HG03565 (cell line): ENCODE measurements around the gene RPL7A.
"Not testable (repeated sequence)": the region's sequence is repeated elsewhere in the genome, so short reads cannot be mapped to it uniquely, and the experiment has no call there.

Experiments
- ATAC-seq: cut with Tn5 transposase; IDR thresholded peaks from one replicate; pipeline ENCODE4 v1.9.1; 2021; ENCODE audit warnings: mild to moderate bottlenecking, moderate library complexity; ENCODE audit not compliant: unreplicated experiment

The RPL7A gene

GRCh38 chr9:133366435-133366834 is 18.4 kb downstream of the RPL7A start:
- ATAC-seq = no peak

- no peak for ATAC-seq
Observed at GRCh38 chr9:133367221-133367620, 19.2 kb downstream of the RPL7A start.

DNA sequence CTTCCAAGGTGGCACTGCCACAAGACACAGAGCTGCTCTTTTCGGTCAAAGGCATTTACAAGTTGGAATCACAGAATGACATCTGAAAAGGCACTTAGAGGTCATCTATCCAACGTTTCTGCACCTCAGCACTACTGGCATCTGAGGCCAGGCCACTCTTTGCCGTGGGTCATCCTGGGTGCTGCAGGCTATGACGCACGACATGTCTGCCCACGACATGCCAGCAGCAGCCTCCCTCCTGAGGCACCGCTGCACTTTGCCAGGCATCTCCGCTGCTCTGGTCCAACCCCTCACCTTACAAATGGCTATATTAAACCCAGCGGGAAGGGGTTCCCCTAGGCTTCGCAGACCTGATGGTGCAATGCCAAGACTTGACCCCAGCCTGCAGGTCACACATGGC is 19.8 kb downstream of the RPL7A start:
- ATAC-seq = no peak

DNA sequence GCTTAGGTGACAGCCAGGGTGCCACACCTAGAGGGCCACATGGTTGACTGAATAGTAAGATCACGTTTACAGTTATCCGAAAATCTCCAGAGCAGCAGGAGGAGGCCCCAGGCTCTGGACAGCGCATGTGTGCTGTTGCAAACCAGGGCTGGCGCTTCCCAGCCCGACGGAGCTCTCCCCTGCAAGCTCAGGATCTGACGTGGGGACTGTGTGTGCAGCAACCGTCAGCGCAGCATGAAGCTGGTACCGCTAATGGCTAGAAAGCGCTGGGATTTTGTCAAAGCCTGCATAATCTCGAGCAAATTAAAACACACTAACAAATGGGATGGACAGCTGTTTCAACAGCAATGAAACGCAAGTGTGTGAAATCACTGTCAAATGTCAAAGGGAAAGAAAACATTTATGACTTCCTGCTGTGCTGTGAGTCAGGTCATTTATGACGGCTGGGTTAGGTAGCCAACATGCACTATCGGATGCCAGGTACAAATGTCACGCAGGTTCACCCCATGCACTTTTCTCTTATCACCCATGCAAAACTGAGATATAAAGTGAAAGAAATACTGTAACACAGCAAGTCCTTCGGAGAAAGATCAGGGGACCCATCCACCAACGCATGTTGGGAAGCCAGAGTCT is 20.3 kb downstream of the RPL7A start:
- no peak for ATAC-seq

DNA sequence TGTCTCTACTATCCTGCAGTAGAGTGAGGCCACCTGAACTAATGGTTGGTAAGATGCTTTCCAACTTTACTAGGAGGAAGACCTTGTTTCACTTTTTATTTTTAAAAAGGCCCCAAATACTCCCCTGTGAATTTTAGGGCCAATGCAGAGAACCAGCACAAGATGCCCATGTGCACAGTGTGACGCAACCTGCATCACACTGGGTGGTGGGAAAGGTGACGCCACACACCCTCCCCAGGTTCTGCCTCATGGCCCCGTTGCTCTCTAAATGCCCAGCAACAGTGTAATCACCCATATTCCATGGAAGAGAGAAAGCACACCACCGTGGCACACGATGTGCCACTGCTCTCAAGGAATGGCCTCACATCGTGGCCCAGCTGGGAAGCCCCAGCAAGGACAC is 21.4 kb downstream of the RPL7A start:
- no peak for ATAC-seq

DNA sequence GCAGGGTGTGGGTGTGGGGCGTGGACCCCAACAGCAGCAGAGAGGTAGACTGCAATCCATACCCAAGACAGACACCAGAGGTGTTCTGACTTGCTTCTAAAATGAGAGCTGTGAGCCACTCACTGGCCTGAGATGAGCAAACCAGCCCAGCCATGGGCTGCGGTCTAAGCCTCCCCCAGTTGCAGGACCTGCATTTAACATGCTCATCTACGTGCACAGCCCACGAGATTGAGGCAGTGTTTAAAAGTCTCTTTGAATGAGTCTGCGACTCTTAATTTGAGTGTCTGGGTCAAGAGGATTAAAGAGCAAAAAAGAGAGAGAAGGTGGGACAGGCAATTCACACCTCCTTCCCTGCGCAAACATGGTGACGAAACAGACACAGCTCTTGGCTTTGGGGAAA is 21.9 kb downstream of the RPL7A start:
- no peak for ATAC-seq

- ATAC-seq = no peak
Observed at GRCh38 chr9:133370685-133371084, 22.7 kb downstream of the RPL7A start.

DNA sequence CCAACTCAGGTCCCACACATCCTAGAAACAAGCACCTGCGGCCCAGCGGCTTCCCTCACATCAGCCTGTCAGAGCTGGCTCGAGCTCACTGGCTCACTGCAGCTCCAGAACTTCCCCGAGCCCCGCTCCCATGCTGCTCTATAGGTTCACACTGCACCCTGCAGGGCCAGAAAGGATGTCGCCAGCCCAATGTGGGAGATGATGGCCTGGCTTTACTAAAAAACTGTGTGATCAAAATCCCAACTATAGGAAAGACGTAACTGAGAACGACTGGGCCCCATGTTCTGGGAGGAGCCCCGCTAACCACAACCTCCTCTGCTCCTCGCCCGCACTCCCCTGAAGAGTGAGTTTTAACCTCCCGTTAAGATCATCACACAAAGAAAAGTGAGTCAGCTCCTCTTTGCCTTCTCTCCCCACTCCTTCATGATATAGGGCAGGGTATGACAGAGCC is 23.3 kb downstream of the RPL7A start:
- no peak for ATAC-seq

DNA sequence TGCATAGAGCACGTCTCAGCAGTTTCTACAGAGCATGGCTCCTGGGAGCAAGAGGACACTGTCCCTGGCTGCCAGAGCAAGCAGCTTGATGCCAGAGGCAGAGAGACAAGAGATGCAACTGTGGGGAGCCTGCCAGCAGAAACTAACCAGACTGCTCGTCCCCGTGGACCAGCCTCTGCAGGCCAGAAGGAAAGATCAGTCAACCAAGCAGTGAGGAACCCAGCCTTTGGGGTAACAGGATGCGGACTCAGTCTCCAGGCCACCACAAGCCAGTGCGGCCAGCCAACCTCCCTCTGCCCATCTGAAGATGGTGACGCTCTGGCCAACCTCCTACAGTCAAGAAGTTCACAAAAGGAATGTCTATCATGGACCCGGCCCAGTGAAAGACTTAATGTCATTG is 24.1 kb downstream of the RPL7A start:
- no peak for ATAC-seq

GRCh38 chr9:133374612-133375115 is 26.6 kb downstream of the RPL7A start:
- ATAC-seq = no peak

- ATAC-seq = peak; percentile 5
Observed at GRCh38 chr9:133375116-133375723, 27.2 kb downstream of the RPL7A start.

- peak; percentile 78 for ATAC-seq
Observed at GRCh38 chr9:133375724-133376654, 28.0 kb downstream of the RPL7A start, which contains the start of the genes STKLD1 and SURF4. Gene STKLD1 (plus strand): TSS chr9:133376366. CDS start chr9:133376474, 108 bp downstream. Gene SURF4 (minus strand): TSS chr9:133376060. CDS start chr9:133375969, 91 bp downstream.

- ATAC-seq = not testable (repeated sequence)
Observed at GRCh38 chr9:133377280-133377679, 29.3 kb downstream of the RPL7A start.

DNA sequence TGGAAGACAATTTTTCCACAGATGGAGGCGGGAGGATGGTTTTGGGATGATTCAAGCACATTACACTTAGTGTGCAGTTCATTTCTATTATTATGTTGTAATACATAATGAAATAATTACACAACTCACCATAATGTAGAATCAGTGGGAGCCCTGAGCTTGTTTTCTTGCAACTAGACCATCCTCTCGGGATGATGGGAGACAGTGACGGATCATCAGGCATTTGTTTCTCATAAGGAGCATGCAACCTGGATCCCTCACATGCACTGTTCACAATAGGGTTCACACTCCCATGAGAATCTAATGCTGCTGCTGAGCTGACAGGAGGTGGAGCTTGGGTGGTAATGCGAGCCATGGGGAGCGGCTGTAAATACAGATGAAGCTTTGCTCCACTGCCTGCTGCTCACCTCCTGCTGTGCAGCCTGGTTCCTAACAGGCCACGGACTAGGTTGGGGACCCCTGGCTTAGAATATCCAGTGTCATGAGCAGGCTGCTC is 29.8 kb downstream of the RPL7A start:
- ATAC-seq = no peak

DNA sequence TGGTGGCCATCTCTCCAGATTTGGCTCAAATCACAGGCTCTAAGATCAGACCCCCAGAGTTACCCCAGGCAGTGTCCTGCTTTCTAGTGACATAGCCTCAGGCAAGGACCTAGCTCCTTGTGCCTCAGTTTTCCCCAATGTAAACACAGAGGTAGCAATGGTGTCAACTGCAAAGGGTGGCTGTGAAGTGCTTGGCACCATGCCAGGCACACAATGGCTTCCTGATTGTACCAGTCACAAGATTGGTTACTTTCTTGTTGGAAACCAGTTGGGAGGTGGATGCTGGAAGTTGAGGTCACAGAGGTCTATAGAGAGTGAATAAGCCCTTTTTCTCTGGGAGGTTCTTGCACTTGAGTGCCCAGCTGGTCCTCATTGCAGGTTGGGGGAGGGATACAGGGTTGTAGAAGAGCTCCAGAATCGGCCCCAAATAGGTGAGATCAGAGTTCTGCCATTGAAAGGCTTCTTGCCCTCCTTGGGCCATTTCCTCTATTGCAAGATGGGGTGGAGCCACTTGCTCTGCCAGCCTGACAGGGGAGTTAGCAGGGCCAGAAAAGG is 30.5 kb downstream of the RPL7A start:
- ATAC-seq = no peak

DNA sequence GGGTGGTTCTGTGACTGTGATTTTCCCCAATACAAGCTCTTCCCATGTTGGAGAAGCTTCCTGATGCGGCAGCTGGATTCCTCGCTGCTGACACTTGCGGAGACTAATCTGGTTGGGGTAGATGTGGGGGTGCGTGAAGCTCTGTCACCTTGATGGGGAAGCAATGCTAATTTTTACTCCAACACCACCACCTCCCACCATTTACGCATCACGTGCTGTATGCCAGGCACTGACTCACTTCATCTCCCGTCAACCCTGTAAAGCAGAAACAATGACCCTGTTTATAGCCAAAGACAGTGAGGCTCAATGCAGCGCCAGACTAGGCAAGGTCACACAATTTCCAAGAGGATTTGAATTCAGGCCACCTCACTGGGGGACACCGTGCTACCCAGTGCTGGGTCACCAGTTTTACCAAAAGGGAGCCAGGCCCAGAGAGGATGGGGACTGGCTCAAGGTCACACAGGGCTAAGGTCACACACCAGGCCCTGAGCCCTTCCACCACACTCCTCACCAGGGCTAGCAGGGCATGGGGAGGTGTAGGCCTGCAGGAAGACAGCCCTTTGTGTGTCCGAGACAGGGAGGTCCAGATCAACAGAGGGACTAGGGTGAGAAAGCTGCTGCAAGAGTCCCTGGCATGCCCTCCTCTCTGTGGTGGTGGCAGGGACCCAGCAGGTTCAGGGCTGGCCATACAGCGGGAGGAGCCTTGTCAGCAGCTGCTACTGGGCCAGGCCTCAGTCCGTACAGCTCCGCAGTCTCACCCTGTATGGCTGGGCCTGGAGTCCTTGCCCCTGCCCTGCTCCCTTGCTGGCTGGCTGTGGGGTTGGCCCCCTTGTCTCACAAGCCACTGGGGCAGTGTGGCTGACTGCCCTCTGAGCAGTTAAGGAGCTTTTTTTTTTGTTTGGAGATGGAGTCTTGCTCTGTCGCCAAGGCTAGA is 31.4 kb downstream of the RPL7A start:
- ATAC-seq = no peak

GRCh38 chr9:133380734-133381133 is 32.7 kb downstream of the RPL7A start:
- ATAC-seq = no peak

GRCh38 chr9:133382507-133383141 is 34.6 kb downstream of the RPL7A start:
- no peak for ATAC-seq

- no peak for ATAC-seq
Observed at GRCh38 chr9:133383438-133383837, 35.4 kb downstream of the RPL7A start.
